Subcutaneous abdominal adipose tissue (tissue), 5 donors: ENCODE data around the gene CYFIP2.

ENCODE experiments used
- H3K27ac ChIP-seq: one replicate; pipeline ENCODE4 v1.7.0; 2013; ENCODE audit warnings: low read depth, mild to moderate bottlenecking, inconsistent platforms, low read length, moderate library complexity
- H3K27me3 ChIP-seq, 5 donors: one replicate each; pipeline ENCODE4 v1.7.0; 2013; ENCODE audit warnings: low read length in 5 of 5, inconsistent platforms in 1 of 5; ENCODE audit not compliant: control insufficient read depth in 5 of 5, insufficient read depth in 4 of 5
- H3K36me3 ChIP-seq, 5 donors: one replicate each; pipeline ENCODE4 v1.7.0; 2013; ENCODE audit warnings: low read length in 5 of 5; ENCODE audit not compliant: control insufficient read depth in 5 of 5, insufficient read depth in 5 of 5
- H3K4me1 ChIP-seq, 5 donors: one replicate each; pipeline ENCODE4 v1.7.0; 2013; ENCODE audit warnings: low read length in 5 of 5, mild to moderate bottlenecking in 3 of 5, moderate library complexity in 1 of 5; ENCODE audit not compliant: control insufficient read depth in 5 of 5, insufficient read depth in 5 of 5
- H3K4me3 ChIP-seq, 5 donors: one replicate each; pipeline ENCODE4 v1.7.0; 2013; ENCODE audit warnings: low read length in 5 of 5, low read depth in 1 of 5
- H3K9ac ChIP-seq, 5 donors: one replicate each; pipeline ENCODE4 v1.7.0; 2013; ENCODE audit warnings: low read length in 5 of 5, mild to moderate bottlenecking in 4 of 5, moderate library complexity in 3 of 5
- H3K9me3 ChIP-seq, 5 donors: one replicate each; pipeline ENCODE4 v1.7.0; 2013; ENCODE audit warnings: low read length in 5 of 5; ENCODE audit not compliant: control insufficient read depth in 5 of 5
- donor health status: healthy.
- donor health status: healthy.
- donor health status: healthy.
- donor health status: healthy.
- donor health status: healthy.

Gene CYFIP2

GRCh38 chr5:157351802-157352092 is 85.8 kb downstream of the CYFIP2 start:
- Histone ChIP-seq H3K9me3 (peaks cover 0 to 3% (median 0%) of the 10 kb centered on the region in 5 donors), H3K27me3 (peaks cover 0 to 3% (median 0%) of the 10 kb centered on the region in 5 donors), H3K36me3 (no peaks in the 10 kb centered on the region), H3K4me3 (no peak overlapping the region), H3K9ac (no peak overlapping the region), H3K4me1 (no peaks in the 10 kb centered on the region), H3K27ac (no peak overlapping the region)

GRCh38 chr5:157352756-157353340 is 86.9 kb downstream of the CYFIP2 start:
- H3K36me3 ChIP-seq, result no peaks in the 10 kb centered on the region
- H3K9ac ChIP-seq, result no peak overlapping the region
- peaks cover 0 to 3% (median 0%) of the 10 kb centered on the region in 5 donors for H3K9me3 ChIP-seq
- H3K27me3 ChIP-seq, result peaks cover 0 to under 1% (median 0%) of the 10 kb centered on the region in 5 donors
- H3K4me3 ChIP-seq, result no peak overlapping the region
- no peak overlapping the region for H3K27ac ChIP-seq
- no peaks in the 10 kb centered on the region for H3K4me1 ChIP-seq

GRCh38 chr5:157354800-157355199 is 88.9 kb downstream of the CYFIP2 start:
- no peak overlapping the region for H3K27ac ChIP-seq
- no peaks in the 10 kb centered on the region for H3K27me3 ChIP-seq
- no peak overlapping the region for H3K4me3 ChIP-seq
- no peaks in the 10 kb centered on the region for H3K4me1 ChIP-seq
- peaks cover 0 to 3% (median 0%) of the 10 kb centered on the region in 5 donors for H3K9me3 ChIP-seq
- H3K9ac ChIP-seq, result no peak overlapping the region
- H3K36me3 ChIP-seq, result no peaks in the 10 kb centered on the region

- peaks cover 0 to 3% (median 0%) of the 10 kb centered on the region in 5 donors for H3K4me1 ChIP-seq
- H3K36me3 ChIP-seq, result no peaks in the 10 kb centered on the region
- H3K9me3 ChIP-seq, result peaks cover 0 to 3% (median 0%) of the 10 kb centered on the region in 5 donors
- H3K9ac ChIP-seq, result no peak overlapping the region
- no peak overlapping the region for H3K27ac ChIP-seq
- H3K4me3 ChIP-seq, result no peak overlapping the region
- peaks cover 0 to 2% (median 0%) of the 10 kb centered on the region in 5 donors for H3K27me3 ChIP-seq
Measured at GRCh38 chr5:157356576-157356975, 90.7 kb downstream of the CYFIP2 start.

GRCh38 chr5:157357823-157358222 is 91.9 kb downstream of the CYFIP2 start:
- no peaks in the 10 kb centered on the region for H3K36me3 ChIP-seq
- H3K27ac ChIP-seq, result no peak overlapping the region
- no peak overlapping the region for H3K4me3 ChIP-seq
- peaks cover 0 to 12% (median 0%) of the 10 kb centered on the region in 5 donors for H3K4me1 ChIP-seq
- H3K9me3 ChIP-seq, result peaks cover 0 to 3% (median 0%) of the 10 kb centered on the region in 5 donors
- H3K9ac ChIP-seq, result no peak overlapping the region
- peaks cover 0 to 2% (median 0%) of the 10 kb centered on the region in 5 donors for H3K27me3 ChIP-seq

- Histone ChIP-seq H3K36me3 (no peaks in the 10 kb centered on the region), H3K4me1 (peaks cover 0 to 12% (median 0%) of the 10 kb centered on the region in 5 donors), H3K27me3 (peaks cover 0 to 2% (median 0%) of the 10 kb centered on the region in 5 donors), H3K9ac (no peak overlapping the region), H3K4me3 (no peak overlapping the region), H3K9me3 (peaks cover 0 to 3% (median 0%) of the 10 kb centered on the region in 5 donors), H3K27ac (no peak overlapping the region)
Measured at GRCh38 chr5:157358871-157359270, 92.9 kb downstream of the CYFIP2 start.

GRCh38 chr5:157359356-157360055 is 93.6 kb downstream of the CYFIP2 start:
- Histone ChIP-seq H3K4me1 (peaks cover 0 to 12% (median 0%) of the 10 kb centered on the region in 5 donors), H3K27ac (no peak overlapping the region), H3K27me3 (peaks cover 0 to 2% (median 0%) of the 10 kb centered on the region in 5 donors), H3K4me3 (no peak overlapping the region), H3K9ac (no peak overlapping the region), H3K9me3 (peaks cover 0 to 3% (median 0%) of the 10 kb centered on the region in 5 donors), H3K36me3 (no peaks in the 10 kb centered on the region)

- peaks cover under 1 to 16% (median 3%) of the 10 kb centered on the region in 5 donors for H3K4me1 ChIP-seq
- H3K27ac ChIP-seq, result no peak overlapping the region
- H3K27me3 ChIP-seq, result peaks cover 0 to 2% (median 0%) of the 10 kb centered on the region in 5 donors
- no peaks in the 10 kb centered on the region for H3K36me3 ChIP-seq
- H3K4me3 ChIP-seq, result no peak overlapping the region
- no peak overlapping the region for H3K9ac ChIP-seq
- H3K9me3 ChIP-seq, result no peaks in the 10 kb centered on the region
Measured at GRCh38 chr5:157362012-157362411, 96.1 kb downstream of the CYFIP2 start.

GRCh38 chr5:157362502-157362901 is 96.6 kb downstream of the CYFIP2 start:
- Histone ChIP-seq H3K27me3 (peaks cover 0 to 2% (median 0%) of the 10 kb centered on the region in 5 donors), H3K9me3 (no peaks in the 10 kb centered on the region), H3K27ac (no peak overlapping the region), H3K36me3 (no peaks in the 10 kb centered on the region), H3K9ac (no peak overlapping the region), H3K4me1 (peaks cover 2 to 19% (median 5%) of the 10 kb centered on the region in 5 donors), H3K4me3 (no peak overlapping the region)

GRCh38 chr5:157362982-157363381 is 97.1 kb downstream of the CYFIP2 start:
- peaks cover 0 to 2% (median 0%) of the 10 kb centered on the region in 5 donors for H3K27me3 ChIP-seq
- no peaks in the 10 kb centered on the region for H3K9me3 ChIP-seq
- H3K27ac ChIP-seq, result no peak overlapping the region
- H3K36me3 ChIP-seq, result no peaks in the 10 kb centered on the region
- H3K4me3 ChIP-seq, result no peak overlapping the region
- no peak overlapping the region for H3K9ac ChIP-seq
- peaks cover 2 to 19% (median 5%) of the 10 kb centered on the region in 5 donors for H3K4me1 ChIP-seq
